ENCODE data around the gene C1orf116.
"Not testable (repeated sequence)": the region's sequence is repeated elsewhere in the genome, so short reads cannot be mapped to it uniquely, and the experiment has no call there.

Gene C1orf116

DNA sequence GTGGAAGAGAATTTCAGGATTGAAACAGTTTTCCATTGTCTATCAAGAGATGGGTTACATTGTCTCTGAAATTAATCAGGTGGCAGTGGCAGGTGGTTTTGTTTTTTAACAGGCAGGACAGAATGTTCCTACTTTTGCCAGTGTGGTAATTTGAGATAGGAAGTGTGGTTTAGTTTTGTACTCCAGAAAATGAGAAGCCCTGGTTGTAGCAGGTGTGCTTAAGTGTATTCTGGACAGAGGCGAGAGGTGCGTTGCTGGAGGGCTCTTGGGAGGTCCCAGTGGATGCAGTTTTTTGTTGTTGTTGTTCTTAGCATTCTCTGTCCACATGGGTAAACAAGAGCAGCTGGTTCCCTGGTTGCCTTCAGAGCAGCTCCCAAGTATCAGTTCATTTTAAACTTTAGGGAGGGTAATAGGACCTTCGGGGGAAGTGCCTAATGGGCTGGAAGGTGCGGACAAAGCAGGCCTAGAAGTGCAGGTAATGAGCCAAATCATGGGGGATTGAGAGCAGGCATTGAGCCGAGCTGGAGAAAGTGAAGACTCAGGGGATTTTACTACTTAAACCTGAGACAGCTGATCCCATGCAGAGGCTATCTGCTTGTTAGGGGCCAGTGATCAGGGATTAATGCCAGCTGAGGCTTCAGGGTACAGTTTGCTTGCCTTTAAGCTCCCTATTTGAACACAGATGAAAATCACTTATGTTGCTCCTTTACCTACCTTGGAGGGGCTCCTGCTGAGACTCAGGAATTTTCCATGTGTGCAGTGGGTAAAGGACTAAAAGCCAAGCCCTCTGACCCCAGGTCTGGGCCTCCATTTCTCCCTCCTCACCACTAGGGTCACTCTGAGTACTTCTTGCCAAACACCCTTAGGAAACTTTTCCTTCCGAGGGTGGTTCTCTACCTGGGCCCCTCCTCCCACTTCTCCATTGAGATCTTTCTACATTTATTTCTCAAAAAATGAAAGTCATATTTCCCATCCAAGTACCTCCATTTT lies 26.6 kb upstream of the C1orf116 start:
- DNase-seq, result no peak

DNA sequence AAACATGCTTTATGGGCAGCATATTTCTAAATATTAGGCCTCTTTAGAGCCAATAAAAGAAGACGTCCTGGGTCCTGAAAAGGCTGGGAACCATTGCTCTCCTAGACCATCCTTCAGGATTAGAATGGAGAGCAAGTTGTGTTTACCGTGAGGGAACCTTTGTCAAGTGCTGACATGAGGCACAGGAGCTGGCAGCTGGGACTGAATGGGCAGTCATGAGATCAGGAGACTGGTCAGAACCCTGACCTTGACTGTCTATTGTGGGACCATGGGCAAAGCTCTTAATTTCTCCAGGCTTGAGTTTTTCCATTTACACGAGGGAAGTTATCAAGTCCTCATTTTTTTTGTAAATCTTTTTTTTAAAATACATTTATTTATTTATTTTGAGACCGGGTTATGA lies 25.7 kb upstream of the C1orf116 start:
- no peak for DNase-seq

DNA sequence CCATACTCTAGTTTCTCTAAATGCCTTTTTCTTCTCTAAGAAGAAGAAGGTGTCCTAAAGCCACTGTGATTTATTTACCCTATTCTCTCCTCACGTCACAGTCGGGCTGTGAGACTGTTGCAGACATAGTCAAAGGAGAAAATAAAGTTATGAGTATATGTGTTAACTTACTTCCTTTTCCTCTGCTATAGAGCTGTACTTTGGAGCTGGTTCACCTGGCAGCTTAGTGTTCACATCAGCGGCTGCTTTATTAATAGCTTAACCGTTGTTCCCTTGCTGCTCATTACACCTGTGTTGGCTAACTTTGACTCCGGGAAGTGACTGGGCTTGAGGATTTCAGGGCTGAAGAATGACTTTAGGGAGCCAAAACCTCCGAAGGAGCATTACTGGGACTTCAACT lies 24.1 kb upstream of the C1orf116 start:
- DNase-seq, result no peak

DNA sequence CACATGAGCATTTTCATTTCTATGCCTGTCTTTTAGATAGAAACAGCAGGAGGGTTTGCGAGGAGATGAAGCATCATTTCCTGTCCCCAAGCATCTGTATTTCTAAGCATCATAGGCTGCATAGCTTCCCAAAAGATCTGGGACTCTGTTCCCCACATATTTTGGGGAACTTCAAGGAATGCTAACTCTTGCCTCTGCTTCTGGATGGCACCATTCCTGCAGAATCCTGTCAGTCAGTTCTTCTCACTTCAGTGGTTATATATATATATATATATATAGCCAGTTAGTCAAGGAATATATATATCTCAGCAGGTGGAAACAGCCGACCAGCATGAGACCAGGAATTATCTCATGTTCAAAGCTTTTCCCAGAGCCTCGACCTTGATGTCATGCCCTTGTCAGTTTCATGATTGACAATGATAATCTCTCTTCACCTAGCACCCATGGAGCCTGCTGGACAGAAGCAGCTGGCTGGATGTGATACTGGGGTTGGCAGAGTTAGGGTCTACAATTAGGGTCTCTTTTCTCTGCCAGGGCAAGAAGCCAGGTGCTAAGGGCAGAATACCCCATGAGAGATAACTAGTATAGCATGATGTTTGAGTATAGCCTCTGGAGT lies 22.9 kb upstream of the C1orf116 start:
- DNase-seq, result no peak

DNA sequence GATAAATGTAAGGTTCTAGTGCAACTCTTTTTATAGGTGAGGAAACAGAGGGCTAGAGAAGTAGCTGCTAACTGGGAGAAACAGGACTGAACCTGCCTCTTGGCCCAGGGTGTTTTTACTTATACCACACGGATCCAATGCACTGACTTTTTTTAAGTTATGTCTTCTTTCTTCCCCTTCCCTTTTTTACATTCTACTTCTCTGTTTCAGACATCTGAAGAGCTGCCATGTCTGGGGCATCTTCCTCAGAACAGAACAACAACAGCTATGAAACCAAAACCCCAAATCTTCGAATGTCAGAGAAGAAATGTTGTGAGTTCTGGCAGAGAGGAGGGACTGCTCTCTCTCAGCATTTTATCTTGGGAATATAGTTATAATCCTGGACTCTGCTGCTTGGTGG lies 21.9 kb upstream of the C1orf116 start:
- no peak for DNase-seq

DNA sequence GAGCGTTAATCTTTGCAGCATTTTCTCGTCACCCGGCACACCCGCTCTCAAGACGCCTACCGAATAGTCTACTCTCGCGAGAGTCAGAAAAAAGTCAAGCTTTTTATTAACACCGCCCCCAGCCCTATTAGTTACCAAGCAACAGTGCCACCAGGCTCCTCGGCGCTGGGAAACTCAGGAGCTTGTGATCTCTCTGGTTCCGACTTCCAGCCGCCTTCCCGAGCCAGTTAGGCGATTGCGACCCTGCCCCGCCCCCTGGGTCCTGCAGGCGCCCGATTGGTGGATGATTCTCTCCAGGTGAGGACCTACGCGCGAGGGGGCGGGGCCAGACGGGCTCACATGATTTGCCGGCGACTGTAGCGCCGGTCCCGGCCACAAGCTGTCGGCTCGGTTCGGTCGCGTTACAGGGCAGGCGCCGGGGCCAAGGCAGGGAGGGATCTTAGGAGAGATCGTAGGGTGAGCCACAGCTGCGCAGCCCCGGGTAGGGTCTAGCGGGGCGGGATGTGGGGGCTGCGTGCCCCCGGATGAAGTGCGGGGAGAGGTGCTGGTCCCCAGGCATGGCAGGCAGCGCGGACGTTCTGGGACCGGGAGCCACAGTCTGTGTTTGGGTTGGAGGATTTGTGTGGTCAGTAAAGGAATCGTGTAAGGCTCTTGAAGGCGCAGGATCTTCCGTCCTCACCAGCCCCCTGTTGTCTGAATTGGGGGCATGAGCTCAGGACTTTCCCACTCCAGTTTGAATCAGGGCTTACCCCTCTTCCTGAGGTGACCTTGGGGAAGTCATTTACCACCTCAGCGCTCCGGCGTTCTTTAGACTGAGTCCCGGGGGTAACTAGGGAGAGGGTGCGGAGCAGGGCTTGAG lies 20.6 kb upstream of the C1orf116 start, which contains the start of gene PFKFB2:
TSS of gene PFKFB2 (plus strand) at position 365 of the 859 bp plus-strand sequence. CDS start 1,443 bp downstream, outside the sequence.
- DNase-seq, result peak; percentile 93

DNA sequence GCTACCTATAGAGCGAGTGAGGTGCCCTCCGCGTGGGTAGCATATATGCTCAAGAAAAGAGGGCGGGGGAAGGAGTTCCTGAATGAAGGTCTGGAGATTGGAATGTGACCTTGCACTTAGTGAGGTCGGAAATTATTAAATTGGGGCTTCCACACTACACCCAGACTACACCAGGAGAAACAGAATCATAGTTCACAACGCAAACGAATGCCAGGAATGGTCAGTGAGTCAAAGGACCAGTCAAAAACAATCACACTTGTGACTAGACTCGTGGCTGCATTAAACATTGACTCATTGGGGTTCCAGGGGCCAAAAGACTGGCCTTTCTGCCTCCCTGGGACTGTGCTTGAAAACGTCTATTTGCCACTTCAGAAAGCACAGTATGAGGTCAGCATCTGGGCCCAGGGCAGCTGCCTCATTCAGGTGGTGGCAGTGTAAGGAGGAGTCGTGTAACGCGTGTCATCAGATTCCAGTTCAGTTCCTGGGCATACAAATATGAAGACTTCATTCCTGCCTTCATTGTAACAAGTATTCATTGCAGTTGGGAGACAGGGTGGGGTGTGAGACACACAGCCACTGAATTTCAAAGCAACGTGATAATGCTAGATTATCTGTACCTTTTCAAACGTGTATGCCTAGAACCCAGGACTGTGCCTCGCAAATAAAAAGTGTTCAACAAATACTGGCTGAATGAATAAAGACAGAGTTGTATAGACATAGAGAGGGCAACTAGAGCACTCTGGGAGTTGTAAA lies 18.8 kb upstream of the C1orf116 start, which contains the start of gene YOD1:
TSS of gene YOD1 (minus strand) at position 18 of the 753 bp plus-strand sequence. CDS start 178 bp downstream, outside the sequence.
- no peak for DNase-seq

DNA sequence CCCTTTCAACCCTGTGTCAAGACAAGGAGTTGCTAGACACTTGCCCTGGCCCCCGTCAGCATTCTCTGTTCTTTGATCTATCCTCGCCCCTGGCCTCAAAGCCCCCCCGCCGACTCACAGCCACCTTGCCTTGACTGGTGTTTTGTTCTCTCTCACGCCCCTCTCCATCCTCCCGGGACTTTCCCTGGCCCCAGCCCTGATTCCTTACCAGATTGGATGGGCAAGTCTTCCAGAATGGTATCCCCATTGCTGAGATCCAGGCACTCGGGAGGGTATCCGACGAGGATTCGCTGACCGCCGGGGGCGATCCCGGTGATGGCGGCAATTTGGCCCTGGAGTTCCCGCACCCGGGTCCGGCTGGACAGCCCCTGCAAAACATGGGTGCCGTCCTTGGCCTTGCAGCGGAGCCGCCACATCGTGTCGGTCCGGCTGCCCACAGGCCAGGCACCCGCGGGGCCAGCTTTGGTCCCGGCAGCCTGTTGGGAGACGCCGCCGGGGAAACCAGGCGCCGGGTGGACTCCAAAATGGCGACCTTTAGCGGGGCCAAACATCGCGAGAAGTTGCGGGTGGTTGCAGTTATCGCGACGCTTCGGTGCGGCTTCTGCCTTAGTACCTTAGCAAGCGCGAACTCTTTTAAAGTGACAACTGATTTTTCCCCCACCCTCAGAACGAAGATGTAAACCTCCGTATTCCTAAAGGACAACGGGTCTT lies 18.1 kb upstream of the C1orf116 start:
- DNase-seq, result peak; percentile 93

DNA sequence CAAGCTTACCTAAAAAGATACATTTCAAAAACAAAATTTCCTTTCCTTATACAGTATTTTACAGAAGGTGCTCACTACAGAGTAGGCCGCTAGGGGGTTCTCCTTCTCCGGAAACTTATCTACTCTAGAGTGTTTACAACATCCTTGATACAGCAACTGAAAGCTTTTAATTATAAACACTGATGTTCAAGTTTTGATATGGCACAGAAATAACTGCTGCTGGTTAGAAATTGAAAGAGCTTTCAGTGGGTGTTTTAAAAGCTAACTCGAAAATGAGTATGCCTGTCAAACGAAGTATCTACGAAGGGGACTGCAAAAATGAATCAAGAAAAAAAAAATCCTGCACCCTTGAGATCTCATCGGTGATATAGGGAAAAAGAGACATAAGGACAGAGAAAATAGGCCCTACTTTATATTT lies 17.4 kb upstream of the C1orf116 start:
- peak; percentile 70 for DNase-seq

DNA sequence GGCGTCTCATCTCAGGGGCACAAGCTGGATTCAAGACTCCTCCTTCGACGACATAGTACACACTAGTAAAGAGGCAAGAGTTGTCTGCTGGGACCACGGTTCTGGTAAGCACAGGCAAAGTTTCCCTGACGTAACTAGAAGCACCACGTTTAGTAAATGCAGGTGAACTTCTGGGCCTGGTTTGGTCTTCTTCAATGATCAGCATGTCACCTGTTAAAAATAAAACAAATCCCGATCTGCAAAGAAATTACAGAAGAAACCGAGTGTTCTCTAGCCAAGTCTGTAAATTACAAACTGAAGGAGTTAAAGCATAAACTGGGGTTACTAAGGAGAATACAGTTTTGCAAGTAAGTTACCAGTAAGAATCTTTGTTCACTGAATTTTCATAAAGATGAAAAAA lies 17.0 kb upstream of the C1orf116 start:
- DNase-seq, result no peak

DNA sequence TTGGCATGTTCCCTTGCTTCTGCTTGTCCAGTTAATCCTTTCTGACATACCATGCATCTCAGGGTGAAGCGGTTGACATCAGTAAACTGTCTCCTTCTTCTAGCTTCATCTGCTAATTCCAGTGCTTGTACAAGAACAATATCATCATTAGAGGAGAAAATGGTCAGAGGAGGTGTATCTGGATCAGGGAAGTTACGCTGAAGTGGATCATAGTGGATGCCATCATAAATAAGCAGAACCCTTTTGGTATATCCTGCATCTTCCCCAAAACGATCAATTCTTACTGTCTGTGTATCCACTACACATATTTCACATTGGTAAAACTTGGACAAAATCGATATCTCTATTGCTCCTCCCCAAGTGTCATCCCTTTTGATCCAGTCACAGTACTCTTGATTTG lies 16.5 kb upstream of the C1orf116 start:
- no peak for DNase-seq

DNA sequence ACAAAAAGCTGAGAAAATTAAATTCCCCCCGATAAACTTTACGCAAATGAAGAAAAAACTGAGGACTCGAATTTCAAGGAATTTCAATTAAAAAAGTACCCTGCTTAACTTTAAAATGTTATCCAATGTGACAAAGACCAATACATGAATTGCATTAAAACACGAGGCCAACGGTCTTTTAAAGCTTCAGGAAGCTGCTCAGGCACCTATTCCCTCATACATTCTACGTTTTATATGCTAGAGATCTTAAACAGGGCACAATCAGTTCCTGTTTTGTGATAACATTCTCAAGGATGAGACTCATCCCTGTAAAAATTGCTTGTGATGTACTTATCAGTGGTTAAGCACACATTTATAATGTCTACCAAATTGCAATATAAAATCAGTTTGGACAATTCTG lies 15.5 kb upstream of the C1orf116 start:
- DNase-seq, result no peak

DNA sequence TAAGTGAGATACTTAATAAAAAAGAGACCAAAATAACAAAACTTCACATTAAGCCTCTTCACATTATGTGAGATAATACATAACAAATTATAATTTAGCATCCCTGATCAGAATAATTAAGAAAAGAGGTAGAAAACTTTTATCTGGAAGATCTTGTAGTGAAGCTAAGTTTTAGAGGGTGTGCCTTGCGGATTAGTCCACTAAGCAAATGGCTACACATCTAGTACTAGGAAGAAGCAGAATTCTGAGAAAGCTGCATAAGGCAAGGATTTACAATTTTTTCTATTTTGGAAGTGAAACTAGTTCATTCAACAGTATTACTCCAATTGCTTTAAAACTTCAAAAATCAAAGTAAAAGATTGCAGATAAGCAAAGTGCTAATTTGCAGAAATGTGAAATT lies 14.9 kb upstream of the C1orf116 start:
- DNase-seq, result no peak

DNA sequence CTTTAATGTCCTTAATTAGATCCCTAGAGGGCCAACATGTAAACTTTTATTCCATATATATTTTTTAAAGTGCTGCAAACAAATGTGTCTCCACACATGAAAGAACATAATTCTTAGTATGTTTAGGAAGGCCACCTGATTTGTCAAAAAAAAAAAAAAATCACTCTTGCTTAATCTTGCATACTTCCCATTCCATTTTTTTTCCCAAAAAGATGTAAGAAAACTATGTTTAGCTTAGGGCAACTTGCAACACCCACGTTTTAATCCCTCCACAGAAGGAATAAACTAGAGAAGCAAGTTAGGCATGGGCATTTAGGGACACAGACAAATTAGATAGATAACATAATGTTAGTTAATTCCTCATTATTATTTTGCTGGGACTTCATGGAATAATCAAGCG lies 12.9 kb upstream of the C1orf116 start:
- no peak for DNase-seq

DNA sequence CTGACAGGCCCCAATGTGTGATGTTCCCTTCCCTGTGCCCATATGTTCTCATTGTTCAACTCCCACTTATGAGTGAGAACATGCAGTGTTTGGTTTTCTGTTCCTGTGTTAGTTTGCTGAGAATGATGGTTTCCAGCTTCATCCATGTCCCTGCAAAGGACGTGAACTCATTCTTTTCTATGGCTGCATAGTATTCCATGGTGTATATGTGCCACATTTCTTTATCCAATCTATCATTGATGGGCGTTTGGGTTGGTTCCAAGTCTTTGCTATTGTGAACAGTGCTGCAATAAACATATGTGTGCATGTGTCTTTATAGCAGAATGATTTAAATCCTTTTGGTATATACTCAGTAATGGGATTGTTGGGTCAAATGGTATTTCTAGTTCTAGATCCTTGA lies 8.8 kb upstream of the C1orf116 start:
- not testable (repeated sequence) for DNase-seq

DNA sequence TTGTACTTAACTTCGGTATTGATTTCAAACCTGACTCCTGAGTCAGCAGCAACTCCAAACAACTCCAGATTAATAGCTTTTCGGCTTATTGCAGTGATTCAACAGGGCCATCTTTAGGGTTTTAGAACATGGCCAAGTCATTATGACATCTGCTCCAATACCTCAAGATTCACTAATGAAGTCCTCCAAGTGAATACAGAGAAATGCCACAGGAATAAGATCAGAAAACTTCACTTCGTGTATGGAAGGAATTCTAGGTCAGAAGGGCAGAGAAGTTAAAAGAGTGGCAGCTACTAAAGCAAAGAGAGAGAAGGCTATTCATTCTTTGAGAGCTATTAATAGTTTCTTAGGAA lies 7.6 kb upstream of the C1orf116 start:
- no peak for DNase-seq

DNA sequence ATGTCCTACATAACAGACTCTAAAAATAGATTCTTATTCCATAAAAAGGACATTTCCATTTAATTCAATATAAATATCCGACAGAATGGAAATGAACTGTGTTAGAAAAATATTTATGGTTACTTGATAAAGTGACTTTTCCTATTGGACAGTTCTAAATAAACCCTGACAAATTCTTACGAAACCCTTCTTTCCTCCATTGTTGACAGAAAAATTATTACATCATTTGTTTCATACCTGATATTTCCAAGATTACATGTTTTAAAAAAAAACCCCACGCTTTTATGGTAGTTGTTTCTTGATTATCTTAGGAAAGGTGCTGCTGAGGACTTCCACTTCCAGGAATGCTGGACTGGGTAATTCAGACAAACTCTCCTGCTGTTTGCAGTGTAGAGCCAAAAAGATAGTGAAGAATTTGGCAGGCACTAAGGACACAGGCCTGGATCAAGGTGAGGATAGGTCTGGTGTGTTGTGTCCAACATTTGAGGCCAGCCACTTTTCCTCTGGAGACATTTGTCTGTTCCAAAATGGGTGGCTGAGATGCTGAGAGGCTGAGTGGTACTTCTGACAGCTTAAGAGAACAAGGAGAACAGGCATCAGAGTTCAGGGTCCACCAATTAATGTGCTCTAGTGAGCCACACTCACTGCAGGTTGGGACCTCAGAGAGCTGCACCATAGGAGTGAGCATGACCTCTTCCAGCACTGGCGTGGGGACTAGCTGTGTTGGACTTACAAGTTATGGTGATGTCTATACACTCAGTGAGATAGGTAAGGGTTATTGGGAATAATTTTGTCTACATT lies 7.0 kb upstream of the C1orf116 start:
- DNase-seq, result no peak

DNA sequence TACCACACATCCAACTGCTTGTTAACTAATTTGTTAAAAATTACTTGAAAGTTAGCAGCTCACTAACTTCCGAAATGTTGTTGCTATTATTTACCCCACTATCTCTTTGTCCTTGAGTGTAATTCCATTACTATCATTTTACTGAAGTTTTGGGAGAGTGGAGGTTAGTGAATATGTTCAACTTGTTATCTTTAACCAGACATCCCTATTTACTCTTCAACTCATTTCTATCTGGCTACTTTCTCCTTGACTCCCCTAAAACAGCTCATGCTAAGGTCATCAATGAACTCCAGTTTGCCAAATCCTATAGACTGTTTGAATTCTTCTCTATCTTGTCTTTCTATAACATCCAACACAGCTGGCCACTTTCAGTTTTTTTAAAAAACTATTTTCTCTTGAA lies 4.3 kb upstream of the C1orf116 start:
- DNase-seq, result no peak

DNA sequence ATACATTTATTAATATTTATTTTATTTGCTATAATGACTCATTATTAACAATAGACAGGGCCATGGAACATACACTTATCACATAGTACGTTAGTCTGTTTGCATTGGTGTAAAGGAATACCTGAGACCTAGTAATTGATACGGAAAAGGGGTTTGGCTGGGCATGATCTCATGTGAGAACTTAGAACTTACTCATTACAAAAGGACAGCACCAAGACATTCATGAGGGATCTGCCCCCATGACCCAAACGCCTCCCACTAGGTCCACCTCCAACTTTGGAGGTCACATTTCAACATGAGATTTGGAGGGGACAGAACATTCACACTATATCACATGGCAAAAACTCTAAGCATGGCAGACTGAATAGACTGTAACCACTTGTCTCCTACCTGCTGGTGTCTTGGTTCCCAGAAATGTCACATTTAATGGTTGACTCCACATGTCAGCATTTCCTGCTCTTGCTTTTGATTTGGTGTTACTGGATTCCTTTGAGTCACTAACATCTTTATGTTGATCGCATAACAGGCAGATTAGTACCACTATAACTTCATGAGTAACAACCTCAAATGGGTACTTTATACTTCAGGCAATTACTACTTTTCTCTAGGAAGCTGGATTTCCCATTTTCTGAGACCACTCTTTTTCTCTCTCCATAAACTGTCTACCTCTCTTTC lies 3.5 kb upstream of the C1orf116 start:
- no peak for DNase-seq

DNA sequence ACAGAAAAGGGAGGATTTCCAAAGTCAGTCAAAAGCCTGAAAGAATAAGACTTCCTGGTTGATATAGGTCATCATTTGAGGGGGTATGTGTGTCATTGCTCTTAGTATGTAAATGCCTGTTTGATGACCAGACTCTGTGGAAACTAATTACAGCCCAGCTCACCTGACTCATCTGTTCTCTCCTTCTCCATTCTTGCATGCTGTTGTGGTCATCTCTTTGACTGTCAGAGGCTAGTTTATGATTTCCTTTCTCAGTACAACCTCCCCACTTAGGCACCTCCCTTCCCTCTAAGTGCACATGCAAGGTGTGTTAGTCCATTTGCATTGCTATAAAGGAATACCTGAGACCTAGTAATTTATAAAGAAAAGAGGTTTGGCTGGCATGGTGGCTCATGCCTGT lies 2.4 kb upstream of the C1orf116 start:
- no peak for DNase-seq
